ENCODE measurements around the gene AQP3. TPM values are rescaled to one million over a fixed set of nuclear protein-coding genes. Genes with fewer than 3 reads are reported as not detected.

AQP3 gene
- total and polyA plus RNA-seq, 2 donors (not counting 1 experiment from before 2014, with no cell fraction given) = 3.2 to 16.2 TPM

DNA sequence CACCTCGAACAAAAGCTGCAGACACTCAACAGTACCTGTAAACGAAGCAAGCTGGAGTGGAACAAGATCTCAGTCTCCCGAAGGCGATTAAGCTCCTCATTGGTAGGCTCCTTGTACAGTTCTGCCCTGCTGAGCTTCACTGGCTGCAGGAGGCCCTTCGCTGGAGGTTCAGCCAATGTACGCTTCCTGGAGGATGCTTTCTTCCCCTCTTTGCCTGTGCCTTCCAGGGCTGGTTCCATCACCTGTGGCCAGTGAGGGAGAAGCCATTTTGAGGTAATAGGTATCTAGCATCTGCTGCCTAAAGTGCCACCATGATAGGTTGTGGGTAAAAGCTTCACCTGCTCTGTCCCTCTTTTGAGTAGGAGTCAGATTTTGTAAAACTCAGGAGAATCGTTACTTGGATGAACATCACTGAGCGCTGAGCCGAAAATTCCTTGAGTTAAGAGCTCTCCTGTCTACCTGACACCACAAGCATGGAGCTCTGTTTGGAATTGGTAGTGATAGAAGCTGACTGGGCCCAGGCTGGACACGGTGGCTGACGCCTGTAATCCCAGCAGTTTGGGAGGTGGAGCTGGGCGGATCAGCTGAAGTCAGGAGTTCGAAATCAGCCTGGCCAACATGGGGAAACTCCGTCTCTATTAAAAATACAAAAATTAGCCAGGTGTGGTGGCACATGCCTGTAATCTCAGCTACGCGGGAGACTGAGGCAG lies 24.9 kb upstream of the AQP3 start:
- peak overlapping the region; percentile 23 for H3K4me2 ChIP-seq (ENCODE audit: extremely low read depth, insufficient read depth, low read length)
- DNase-seq (ENCODE audit: low read depth in 2 of 2) = no peak
- peak overlapping the region; percentile 17 for H3K9ac ChIP-seq (ENCODE audit: insufficient read depth, low read length)
- H3K4me3 ChIP-seq (replicated peaks in 1 of 4; ENCODE audit: control extremely low read depth in 1 of 4, insufficient read depth in 1 of 4, low read depth in 3 of 4, low read length in 4 of 4) = peak overlapping the region in 3 of 4 experiments; percentile 27 to 99 (median 98)
- peaks cover 6% of the 10 kb centered on the region for H3K4me1 ChIP-seq (ENCODE audit: control insufficient read depth, extremely low read depth, insufficient read depth, low read length)
- no peaks in the 10 kb centered on the region for H4K20me1 ChIP-seq (ENCODE audit: control insufficient read depth, extremely low read depth, insufficient read depth, low read length)
- H3K9me3 ChIP-seq (ENCODE audit: control insufficient read depth, insufficient read depth, low read depth, low read length) = no peaks in the 10 kb centered on the region
- TF ChIP-seq, protein P1, sequence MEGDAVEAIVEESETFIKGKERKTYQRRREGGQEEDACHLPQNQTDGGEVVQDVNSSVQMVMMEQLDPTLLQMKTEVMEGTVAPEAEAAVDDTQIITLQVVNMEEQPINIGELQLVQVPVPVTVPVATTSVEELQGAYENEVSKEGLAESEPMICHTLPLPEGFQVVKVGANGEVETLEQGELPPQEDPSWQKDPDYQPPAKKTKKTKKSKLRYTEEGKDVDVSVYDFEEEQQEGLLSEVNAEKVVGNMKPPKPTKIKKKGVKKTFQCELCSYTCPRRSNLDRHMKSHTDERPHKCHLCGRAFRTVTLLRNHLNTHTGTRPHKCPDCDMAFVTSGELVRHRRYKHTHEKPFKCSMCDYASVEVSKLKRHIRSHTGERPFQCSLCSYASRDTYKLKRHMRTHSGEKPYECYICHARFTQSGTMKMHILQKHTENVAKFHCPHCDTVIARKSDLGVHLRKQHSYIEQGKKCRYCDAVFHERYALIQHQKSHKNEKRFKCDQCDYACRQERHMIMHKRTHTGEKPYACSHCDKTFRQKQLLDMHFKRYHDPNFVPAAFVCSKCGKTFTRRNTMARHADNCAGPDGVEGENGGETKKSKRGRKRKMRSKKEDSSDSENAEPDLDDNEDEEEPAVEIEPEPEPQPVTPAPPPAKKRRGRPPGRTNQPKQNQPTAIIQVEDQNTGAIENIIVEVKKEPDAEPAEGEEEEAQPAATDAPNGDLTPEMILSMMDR (conservative IDR thresholded peaks at IDR 0.05 in 1 of 2, IDR thresholded peaks at IDR 0.05 in 1 of 2; ENCODE audit: low read depth in 1 of 2, low read length in 2 of 2) = no peak
- TF ChIP-seq EZH2 (IDR thresholded peaks at IDR 0.05; ENCODE audit: low read length, missing control alignments) = no peak
- H3K27me3 ChIP-seq (ENCODE audit: control insufficient read depth, insufficient read depth, low read length) = no peaks in the 10 kb centered on the region
- peaks cover 20% of the 10 kb centered on the region for H3K79me2 ChIP-seq (ENCODE audit: control insufficient read depth, insufficient read depth, low read length)
- H2AFZ ChIP-seq (ENCODE audit: low read length) = no peak overlapping the region
- H3K36me3 ChIP-seq (ENCODE audit: control insufficient read depth, insufficient read depth, low read length) = peaks cover 29% of the 10 kb centered on the region
- H3K27ac ChIP-seq (ENCODE audit: insufficient read depth, low read length) = peak overlapping the region; percentile 31

DNA sequence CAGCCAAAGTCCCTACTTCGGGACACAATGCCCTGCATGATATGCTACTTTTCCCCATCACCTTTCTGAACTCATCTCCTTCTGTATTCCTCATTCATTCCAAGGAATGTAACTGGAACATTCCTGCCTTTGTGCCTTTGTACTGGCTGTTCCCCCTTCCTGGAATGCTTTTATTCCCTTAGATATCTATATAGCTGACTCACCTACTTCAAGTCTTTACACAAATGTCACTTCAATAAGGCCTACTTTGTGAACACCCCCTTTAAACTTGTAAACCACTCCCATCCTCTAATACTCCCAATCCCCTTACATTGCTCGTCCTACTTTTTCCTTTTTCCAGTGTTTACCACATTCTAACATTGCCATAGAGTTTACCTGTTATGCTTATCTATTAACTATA lies 24.0 kb upstream of the AQP3 start:
- Histone ChIP-seq H3K9ac (ENCODE audit: insufficient read depth, low read length) (no peak overlapping the region), H2AFZ (ENCODE audit: low read length) (no peak overlapping the region), H3K27me3 (ENCODE audit: control insufficient read depth, insufficient read depth, low read length) (no peaks in the 10 kb centered on the region), H4K20me1 (ENCODE audit: control insufficient read depth, extremely low read depth, insufficient read depth, low read length) (no peaks in the 10 kb centered on the region), H3K4me1 (ENCODE audit: control insufficient read depth, extremely low read depth, insufficient read depth, low read length) (peaks cover 6% of the 10 kb centered on the region), H3K79me2 (ENCODE audit: control insufficient read depth, insufficient read depth, low read length) (peaks cover 20% of the 10 kb centered on the region), H3K27ac (ENCODE audit: insufficient read depth, low read length) (no peak overlapping the region), H3K36me3 (ENCODE audit: control insufficient read depth, insufficient read depth, low read length) (peaks cover 36% of the 10 kb centered on the region), H3K9me3 (ENCODE audit: control insufficient read depth, insufficient read depth, low read depth, low read length) (no peaks in the 10 kb centered on the region), H3K4me2 (ENCODE audit: extremely low read depth, insufficient read depth, low read length) (no peak overlapping the region), H3K4me3 (replicated peaks in 1 of 4; ENCODE audit: control extremely low read depth in 1 of 4, insufficient read depth in 1 of 4, low read depth in 3 of 4, low read length in 4 of 4) (peak overlapping the region in 1 of 4 experiments; percentile 2)
- no peak for TF ChIP-seq EZH2 (IDR thresholded peaks at IDR 0.05; ENCODE audit: low read length, missing control alignments)
- TF ChIP-seq, protein P1 (conservative IDR thresholded peaks at IDR 0.05 in 1 of 2, IDR thresholded peaks at IDR 0.05 in 1 of 2; ENCODE audit: low read depth in 1 of 2, low read length in 2 of 2) = no peak
- DNase-seq (ENCODE audit: low read depth in 2 of 2) = peak in 1 of 2 donors; percentile 63

DNA sequence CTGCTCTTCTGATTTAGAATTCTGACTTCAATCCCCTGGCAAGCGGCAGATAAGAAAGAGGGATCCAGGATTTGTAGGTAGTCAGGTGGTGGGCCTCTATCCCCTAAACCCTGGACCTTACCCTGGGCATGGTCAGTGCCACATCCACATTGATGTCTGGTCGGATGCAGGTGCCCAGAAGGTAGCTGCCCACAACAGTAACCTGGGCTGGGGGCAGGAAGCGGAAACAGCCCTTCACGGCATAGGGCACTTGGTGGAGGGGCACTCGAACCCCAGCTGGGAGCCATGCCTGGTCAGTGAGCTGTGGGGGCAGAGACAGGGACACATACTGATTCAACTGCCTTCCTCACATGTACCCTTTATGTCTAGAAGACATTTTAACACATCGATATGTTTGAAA lies 22.5 kb upstream of the AQP3 start:
- no peak for DNase-seq (ENCODE audit: low read depth in 2 of 2)
- H3K79me2 ChIP-seq (ENCODE audit: control insufficient read depth, insufficient read depth, low read length) = peaks cover 20% of the 10 kb centered on the region
- peaks cover 51% of the 10 kb centered on the region for H3K36me3 ChIP-seq (ENCODE audit: control insufficient read depth, insufficient read depth, low read length)
- H4K20me1 ChIP-seq (ENCODE audit: control insufficient read depth, extremely low read depth, insufficient read depth, low read length) = no peaks in the 10 kb centered on the region
- no peak overlapping the region for H3K4me3 ChIP-seq (replicated peaks in 1 of 4; ENCODE audit: control extremely low read depth in 1 of 4, insufficient read depth in 1 of 4, low read depth in 3 of 4, low read length in 4 of 4)
- H3K27me3 ChIP-seq (ENCODE audit: control insufficient read depth, insufficient read depth, low read length) = no peaks in the 10 kb centered on the region
- TF ChIP-seq, protein P1 (conservative IDR thresholded peaks at IDR 0.05 in 1 of 2, IDR thresholded peaks at IDR 0.05 in 1 of 2; ENCODE audit: low read depth in 1 of 2, low read length in 2 of 2) = no peak
- TF ChIP-seq EZH2 (IDR thresholded peaks at IDR 0.05; ENCODE audit: low read length, missing control alignments) = no peak
- H3K9ac ChIP-seq (ENCODE audit: insufficient read depth, low read length) = no peak overlapping the region
- no peak overlapping the region for H3K27ac ChIP-seq (ENCODE audit: insufficient read depth, low read length)
- H3K4me1 ChIP-seq (ENCODE audit: control insufficient read depth, extremely low read depth, insufficient read depth, low read length) = peaks cover 6% of the 10 kb centered on the region
- no peak overlapping the region for H2AFZ ChIP-seq (ENCODE audit: low read length)
- no peak overlapping the region for H3K4me2 ChIP-seq (ENCODE audit: extremely low read depth, insufficient read depth, low read length)
- H3K9me3 ChIP-seq (ENCODE audit: control insufficient read depth, insufficient read depth, low read depth, low read length) = no peaks in the 10 kb centered on the region
